HG03135 (cell line): ENCODE data around the gene ATP6V1G2.
"Not testable (repeated sequence)": the region's sequence is repeated elsewhere in the genome, so short reads cannot be mapped to it uniquely, and the experiment has no call there.

Experiments used
- ATAC-seq: cut with Tn5 transposase; IDR thresholded peaks from one replicate; pipeline ENCODE4 v1.9.1; 2021; ENCODE audit warnings: mild to moderate bottlenecking, moderate library complexity; ENCODE audit not compliant: unreplicated experiment

ATP6V1G2 gene

DNA sequence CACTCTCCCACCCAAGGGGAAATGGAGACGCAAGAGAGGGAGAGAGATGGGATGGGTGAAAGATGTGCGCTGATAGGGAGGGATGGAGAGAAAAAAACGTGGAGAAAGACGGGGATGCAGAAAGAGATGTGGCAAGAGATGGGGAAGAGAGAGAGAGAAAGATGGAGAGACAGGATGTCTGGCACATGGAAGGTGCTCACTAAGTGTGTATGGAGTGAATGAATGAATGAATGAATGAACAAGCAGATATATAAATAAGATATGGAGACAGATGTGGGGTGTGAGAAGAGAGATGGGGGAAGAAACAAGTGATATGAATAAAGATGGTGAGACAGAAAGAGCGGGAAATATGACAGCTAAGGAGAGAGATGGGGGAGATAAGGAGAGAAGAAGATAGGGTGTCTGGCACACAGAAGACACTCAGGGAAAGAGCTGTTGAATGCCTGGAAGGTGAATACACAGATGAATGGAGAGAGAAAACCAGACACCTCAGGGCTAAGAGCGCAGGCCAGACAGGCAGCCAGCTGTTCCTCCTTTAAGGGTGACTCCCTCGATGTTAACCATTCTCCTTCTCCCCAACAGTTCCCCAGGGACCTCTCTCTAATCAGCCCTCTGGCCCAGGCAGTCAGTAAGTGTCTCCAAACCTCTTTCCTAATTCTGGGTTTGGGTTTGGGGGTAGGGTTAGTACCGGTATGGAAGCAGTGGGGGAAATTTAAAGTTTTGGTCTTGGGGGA is 29.7 kb upstream of the ATP6V1G2 start:
- no peak for ATAC-seq

DNA sequence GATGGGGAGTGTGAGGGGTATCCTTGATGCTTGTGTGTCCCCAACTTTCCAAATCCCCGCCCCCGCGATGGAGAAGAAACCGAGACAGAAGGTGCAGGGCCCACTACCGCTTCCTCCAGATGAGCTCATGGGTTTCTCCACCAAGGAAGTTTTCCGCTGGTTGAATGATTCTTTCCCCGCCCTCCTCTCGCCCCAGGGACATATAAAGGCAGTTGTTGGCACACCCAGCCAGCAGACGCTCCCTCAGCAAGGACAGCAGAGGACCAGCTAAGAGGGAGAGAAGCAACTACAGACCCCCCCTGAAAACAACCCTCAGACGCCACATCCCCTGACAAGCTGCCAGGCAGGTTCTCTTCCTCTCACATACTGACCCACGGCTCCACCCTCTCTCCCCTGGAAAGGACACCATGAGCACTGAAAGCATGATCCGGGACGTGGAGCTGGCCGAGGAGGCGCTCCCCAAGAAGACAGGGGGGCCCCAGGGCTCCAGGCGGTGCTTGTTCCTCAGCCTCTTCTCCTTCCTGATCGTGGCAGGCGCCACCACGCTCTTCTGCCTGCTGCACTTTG is 29.0 kb upstream of the ATP6V1G2 start, which contains the start of gene TNF:
Gene TNF (plus strand): TSS at position 231 of the 567 bp plus-strand sequence. CDS start 177 bp downstream, at position 408.
- no peak for ATAC-seq

DNA sequence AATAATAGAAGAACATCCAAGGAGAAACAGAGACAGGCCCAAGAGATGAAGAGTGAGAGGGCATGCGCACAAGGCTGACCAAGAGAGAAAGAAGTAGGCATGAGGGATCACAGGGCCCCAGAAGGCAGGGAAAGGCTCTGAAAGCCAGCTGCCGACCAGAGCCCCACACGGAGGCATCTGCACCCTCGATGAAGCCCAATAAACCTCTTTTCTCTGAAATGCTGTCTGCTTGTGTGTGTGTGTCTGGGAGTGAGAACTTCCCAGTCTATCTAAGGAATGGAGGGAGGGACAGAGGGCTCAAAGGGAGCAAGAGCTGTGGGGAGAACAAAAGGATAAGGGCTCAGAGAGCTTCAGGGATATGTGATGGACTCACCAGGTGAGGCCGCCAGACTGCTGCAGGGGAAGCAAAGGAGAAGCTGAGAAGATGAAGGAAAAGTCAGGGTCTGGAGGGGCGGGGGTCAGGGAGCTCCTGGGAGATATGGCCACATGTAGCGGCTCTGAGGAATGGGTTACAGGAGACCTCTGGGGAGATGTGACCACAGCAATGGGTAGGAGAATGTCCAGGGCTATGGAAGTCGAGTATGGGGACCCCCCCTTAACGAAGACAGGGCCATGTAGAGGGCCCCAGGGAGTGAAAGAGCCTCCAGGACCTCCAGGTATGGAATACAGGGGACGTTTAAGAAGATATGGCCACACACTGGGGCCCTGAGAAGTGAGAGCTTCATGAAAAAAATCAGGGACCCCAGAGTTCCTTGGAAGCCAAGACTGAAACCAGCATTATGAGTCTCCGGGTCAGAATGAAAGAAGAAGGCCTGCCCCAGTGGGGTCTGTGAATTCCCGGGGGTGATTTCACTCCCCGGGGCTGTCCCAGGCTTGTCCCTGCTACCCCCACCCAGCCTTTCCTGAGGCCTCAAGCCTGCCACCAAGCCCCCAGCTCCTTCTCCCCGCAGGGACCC is 28.0 kb upstream of the ATP6V1G2 start:
- no peak for ATAC-seq

DNA sequence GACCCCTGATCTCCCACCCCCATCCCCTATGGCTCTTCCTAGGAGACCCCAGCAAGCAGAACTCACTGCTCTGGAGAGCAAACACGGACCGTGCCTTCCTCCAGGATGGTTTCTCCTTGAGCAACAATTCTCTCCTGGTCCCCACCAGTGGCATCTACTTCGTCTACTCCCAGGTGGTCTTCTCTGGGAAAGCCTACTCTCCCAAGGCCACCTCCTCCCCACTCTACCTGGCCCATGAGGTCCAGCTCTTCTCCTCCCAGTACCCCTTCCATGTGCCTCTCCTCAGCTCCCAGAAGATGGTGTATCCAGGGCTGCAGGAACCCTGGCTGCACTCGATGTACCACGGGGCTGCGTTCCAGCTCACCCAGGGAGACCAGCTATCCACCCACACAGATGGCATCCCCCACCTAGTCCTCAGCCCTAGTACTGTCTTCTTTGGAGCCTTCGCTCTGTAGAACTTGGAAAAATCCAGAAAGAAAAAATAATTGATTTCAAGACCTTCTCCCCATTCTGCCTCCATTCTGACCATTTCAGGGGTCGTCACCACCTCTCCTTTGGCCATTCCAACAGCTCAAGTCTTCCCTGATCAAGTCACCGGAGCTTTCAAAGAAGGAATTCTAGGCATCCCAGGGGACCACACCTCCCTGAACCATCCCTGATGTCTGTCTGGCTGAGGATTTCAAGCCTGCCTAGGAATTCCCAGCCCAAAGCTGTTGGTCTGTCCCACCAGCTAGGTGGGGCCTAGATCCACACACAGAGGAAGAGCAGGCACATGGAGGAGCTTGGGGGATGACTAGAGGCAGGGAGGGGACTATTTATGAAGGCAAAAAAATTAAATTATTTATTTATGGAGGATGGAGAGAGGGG is 27.1 kb upstream of the ATP6V1G2 start:
- no peak for ATAC-seq

- ATAC-seq: no peak
Measured at GRCh38 chr6:31572041-31572911, 25.9 kb upstream of the ATP6V1G2 start, which contains the start of gene LTA. TSS of gene LTA (plus strand) at chr6:31572289. CDS start at chr6:31572743, 454 bp downstream.

DNA sequence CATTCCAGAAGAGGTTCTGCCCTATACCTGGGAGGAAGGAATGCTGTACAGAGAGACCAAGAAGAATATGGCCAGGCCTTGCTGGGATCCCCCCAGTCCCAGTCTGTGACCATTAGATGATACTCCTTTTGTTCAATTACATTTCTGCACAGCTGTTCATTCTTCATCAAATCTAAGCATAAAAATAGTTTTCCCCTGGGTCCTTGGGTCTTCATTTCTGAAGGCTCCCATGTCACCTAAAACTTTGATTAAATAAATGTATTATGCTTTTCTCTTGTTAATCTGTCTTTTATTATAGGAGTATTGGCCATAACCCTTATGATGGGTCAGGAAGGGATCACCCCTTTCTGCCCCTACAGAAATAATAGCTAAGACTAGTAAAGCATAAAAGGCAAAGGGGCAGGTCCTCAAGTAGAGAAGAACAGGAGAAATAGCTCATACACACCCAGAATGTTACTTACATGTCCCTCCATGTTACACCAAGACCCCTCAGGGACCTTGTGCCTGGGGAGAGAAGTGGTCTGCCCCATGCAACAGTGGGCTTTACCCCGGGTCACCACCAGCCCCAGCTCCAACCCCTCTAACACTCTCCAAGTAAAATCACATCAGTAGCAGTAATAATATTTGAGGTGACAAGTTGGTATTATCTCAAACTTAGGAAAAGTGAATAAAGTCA is 23.6 kb upstream of the ATP6V1G2 start:
- ATAC-seq: no peak

DNA sequence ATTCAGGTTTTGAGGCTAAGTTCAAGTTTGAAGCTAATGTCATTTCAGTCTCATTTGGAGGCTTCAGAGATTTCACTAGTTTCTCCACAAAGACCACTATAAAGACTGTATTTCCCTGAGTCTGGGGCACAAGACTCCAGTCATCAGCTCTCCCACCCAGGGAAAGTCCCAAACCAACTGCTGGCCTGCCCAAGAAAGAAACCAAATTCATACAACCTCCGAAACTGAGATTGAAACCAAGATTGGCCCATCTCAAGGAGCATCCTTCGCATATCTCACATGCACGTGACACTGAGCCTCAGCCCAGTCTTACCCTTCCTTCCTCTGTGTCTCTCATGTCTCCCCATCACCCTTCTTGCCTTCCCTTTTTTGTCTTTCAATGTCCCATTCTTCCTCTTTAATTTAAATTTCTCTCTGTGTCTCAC is 22.1 kb upstream of the ATP6V1G2 start:
- ATAC-seq: peak; percentile 55

- no peak for ATAC-seq
Measured at GRCh38 chr6:31567531-31568370, 21.3 kb upstream of the ATP6V1G2 start.

DNA sequence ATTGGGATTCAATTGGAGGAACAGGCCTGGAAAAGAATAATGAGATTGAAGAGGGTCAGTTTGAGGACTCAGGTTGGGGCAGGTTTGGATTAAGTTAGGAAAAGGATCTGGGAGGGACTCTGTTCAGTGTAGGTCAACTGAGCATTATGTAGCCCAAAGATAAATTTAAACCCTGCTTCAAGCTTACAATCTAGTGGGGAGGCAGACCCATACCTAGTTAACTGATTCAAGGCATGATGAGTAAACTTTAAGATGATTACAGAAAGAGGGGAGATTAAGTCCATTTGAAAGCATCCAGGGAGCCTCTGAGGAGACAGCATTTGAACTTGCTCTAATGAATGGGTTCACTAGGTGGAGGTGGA is 14.3 kb upstream of the ATP6V1G2 start:
- no peak for ATAC-seq

- peak; percentile 71 for ATAC-seq
Measured at GRCh38 chr6:31559958-31560696, 13.7 kb upstream of the ATP6V1G2 start.

DNA sequence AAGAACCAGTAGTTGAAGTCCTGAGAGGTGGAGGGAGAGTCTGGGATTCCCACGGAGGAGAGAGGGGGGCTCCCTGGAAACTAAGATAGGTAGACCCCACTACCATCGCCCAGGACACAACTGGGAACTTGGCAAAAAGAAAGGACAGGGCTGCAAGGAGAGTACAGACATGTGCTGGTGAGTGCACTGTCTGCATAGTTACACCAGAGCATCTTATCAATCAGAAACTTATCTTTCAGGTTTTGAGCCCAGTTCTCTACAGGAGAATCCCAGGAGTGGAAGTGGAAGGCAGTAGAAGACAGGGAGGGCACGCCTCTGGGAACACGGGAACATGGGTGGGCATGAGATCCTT is 13.2 kb upstream of the ATP6V1G2 start:
- no peak for ATAC-seq

DNA sequence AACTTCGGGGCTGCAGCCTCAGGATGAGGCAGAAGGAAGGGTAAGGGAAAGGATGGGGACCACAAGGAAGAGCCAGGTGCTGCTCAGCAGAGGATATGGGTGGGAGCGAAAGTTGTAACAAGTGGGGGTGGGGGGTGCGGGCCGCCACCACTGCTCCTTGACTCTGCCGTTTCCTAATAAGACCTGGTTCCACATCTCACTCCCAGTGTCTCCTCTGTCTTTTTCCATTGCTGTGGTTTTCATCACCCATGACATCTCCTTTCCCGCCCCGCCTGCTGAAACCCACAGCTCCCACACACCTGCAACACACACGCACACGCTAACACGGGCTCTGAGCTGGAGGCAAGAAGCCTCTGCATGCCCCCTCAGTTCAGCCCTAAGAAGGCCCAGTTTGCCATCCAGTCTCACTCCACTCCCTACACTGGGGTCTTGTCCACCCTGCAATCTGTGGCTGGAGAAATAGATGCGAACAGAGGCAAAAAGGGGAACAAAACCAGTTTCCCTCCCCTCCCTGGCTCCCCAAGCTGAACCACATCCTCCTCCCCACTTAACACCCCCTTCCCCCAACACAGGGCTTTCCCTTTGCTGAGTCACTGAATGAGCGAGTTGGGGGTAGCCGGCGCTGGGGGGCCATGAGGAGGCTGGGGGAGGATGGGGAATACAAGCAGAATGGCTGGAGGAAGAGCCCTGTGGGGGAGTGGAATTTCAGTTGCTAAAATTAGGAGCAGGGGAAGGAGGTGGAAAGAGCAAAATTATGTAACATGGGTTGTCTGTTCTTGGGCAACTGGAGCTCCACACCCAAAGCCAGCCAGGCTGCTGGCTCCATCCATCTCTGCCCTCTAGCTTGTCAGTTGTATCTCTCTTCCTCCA is 12.5 kb upstream of the ATP6V1G2 start:
- ATAC-seq: no peak

DNA sequence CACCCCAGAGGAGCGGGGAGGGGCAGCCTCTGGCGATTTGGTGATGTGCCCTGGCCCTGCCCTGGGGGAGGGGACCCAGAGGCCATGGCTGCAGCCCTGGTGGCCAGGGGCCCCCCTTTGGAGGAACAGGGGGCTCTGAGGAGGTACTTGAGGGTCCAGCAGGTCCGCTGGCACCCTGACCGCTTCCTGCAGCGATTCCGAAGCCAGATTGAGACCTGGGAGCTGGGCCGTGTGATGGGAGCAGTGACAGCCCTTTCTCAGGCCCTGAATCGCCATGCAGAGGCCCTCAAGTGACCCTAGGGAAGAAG is 11.9 kb upstream of the ATP6V1G2 start:
- ATAC-seq: no peak

DNA sequence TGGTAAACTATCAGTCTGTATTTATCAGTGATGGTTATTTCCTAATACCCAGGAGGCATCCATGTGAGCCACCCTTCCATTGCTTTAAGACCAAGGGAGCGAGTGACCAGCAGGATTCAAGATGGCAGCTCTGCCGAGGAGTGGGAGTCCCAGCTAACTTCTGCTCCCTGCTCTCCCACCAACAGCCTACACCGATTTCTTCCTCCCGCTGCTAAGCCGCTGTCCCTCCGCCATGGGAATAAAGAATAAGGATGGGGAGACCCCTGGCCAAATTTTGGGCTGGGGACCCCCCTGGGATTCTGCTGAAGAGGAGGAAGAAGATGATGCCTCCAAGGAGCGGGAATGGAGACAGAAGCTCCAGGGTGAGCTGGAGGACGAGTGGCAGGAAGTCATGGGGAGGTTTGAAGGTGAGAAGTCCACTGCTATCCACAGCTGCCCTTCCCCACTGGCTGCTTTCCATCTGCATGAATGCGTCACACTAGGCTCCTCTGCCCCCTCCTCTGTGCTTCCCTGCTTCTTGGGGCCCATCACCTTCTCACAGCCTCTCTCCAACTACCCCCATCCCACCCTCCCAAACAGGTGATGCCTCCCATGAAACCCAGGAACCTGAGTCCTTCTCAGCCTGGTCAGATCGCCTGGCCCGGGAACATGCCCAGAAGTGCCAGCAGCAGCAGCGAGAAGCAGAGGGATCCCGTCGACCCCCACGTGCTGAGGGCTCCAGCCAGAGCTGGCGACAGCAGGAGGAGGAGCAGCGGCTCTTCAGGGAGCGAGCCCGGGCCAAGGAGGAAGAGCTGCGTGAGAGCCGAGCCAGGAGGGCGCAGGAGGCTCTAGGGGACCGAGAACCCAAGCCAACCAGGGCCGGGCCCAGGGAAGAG is 11.3 kb upstream of the ATP6V1G2 start:
- no peak for ATAC-seq

DNA sequence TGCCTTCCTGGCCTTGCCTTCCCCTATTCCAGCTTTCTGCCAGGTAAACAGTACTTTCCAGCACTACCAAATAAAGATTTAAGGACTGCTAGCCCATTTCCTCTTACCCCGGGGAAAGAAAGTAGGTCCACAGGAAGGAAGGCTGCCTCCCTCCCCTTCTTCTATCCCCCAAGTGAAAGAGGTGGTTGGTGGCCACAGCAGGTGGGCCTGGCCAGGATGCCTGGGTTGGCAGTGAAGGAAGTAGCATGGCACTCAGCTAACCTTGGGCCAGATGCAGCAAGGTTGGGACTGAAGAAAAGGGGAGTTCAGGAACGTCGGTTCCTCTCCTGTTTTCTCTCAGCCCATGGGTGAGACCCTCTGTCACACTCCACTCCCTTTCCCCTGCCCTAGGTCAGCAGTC is 9.9 kb upstream of the ATP6V1G2 start:
- no peak for ATAC-seq

DNA sequence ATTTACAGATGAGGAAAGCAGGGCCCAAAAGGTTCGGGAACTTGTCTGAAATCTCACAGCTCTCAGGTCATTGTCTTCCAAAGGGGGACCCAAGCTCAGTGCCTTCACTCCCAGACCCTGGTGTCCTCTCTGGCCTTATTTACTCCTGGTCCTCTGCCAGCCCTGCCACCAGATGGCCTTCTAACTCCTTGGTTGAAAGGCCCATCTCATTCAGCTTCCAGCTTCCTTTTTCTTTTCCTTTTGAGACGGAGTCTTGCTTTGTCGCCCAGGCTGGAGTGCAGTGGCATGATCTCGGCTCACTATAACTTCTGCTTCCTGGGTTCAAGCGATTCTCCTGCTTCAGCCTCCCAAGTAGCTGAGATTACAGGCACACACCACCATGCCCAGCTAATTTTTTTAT is 5.0 kb upstream of the ATP6V1G2 start:
- not testable (repeated sequence) for ATAC-seq
